ENCODE data around the gene MON1A.

MON1A gene

GRCh38 chr3:49903451-49904424 is 25.9 kb downstream of the MON1A start, which contains the start of gene MST1R:
Gene MST1R (minus strand): TSS chr3:49903873. CDS start chr3:49903609, 264 bp downstream.
- Histone ChIP-seq H3K4me2 (no peak within 1 kb of the TSS), H3K4me3 (IDR thresholded peaks at IDR 0.05; ENCODE audit: insufficient read depth, low read depth, low read length) (no peak within 1 kb of the TSS), H3K9ac (no peak within 1 kb of the TSS), H3K27me3 (ENCODE audit: insufficient read depth, low read depth) (no peaks in the 10 kb centered on the region), H3K27ac (no peak within 1 kb of the TSS), H3K36me3 (ENCODE audit: insufficient read depth) (no peaks in the 10 kb centered on the region), H4K20me1 (ENCODE audit: insufficient read depth) (no peaks in the 10 kb centered on the region), H3K79me2 (ENCODE audit: insufficient read depth, low read depth) (no peaks in the 10 kb centered on the region), H2AFZ (ENCODE audit: low read depth) (no peak within 1 kb of the TSS), H3K4me1 (ENCODE audit: low read depth, poor library complexity, severe bottlenecking) (peaks cover 13% of the 10 kb centered on the region)
- no peak for TF ChIP-seq CTCF (conservative IDR thresholded peaks at IDR 0.05; ENCODE audit: low read depth, low read length)

GRCh38 chr3:49902511-49903345 is 26.9 kb downstream of the MON1A start:
- no peak overlapping the region for H3K4me3 ChIP-seq (IDR thresholded peaks at IDR 0.05; ENCODE audit: insufficient read depth, low read depth, low read length)
- no peak overlapping the region for H2AFZ ChIP-seq (ENCODE audit: low read depth)
- H3K27me3 ChIP-seq (ENCODE audit: insufficient read depth, low read depth) = no peaks in the 10 kb centered on the region
- no peaks in the 10 kb centered on the region for H3K36me3 ChIP-seq (ENCODE audit: insufficient read depth)
- peaks cover 13% of the 10 kb centered on the region for H3K4me1 ChIP-seq (ENCODE audit: low read depth, poor library complexity, severe bottlenecking)
- no peaks in the 10 kb centered on the region for H3K79me2 ChIP-seq (ENCODE audit: insufficient read depth, low read depth)
- no peak overlapping the region for H3K9ac ChIP-seq
- TF ChIP-seq CTCF (conservative IDR thresholded peaks at IDR 0.05; ENCODE audit: low read depth, low read length) = no peak
- no peak overlapping the region; the same call in 1 of the 2 replicates for H3K4me2 ChIP-seq
- H3K27ac ChIP-seq = no peak overlapping the region
- no peaks in the 10 kb centered on the region for H4K20me1 ChIP-seq (ENCODE audit: insufficient read depth)

DNA sequence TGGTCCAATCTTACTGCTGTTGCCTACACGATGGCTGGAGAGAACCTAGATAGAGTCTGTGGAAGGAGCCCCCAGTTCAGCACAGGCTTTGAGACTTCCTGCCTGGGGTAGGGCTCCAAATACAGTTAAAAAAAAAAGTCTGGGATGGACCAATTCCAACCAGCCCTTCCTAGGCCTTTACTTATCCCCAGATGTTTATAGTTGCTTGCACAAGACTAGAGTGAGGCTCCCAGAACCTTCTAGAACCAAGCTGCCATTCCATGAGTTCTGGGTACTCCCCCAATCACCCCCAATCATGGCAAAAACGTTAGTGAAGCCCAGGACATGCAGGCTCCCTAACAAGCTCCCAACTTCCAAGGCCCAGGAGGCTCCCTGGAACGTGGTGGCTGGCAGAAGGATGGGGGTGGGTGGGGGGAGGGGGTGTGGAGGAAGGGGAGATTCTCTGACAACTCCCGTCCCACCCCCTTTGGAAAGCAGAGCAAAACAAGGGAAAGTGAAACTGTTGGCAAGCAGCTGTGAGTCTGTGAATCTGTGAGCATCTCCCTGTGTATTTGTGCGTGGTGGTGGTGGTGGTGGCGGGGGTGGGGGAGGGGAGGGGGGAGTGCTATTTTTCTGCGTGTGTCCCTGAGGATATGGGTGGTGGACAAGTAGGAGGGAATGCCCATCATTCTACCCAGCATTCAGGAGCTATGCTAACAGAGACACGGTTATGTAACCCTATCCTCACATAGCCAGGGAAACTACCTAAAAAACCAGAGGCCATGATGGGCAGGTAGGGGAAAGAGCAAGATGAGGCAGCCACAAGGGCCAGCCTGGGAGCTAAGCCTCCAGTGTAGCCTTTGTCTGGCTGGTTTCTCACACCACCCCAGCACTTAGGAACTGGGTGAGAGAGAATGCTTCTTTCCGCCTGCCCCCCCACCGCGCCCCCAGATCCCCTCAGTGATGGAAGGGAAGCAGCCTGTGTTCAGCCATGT is 28.0 kb downstream of the MON1A start:
- no peak overlapping the region for H3K4me3 ChIP-seq (IDR thresholded peaks at IDR 0.05; ENCODE audit: insufficient read depth, low read depth, low read length)
- peaks cover 13% of the 10 kb centered on the region for H3K4me1 ChIP-seq (ENCODE audit: low read depth, poor library complexity, severe bottlenecking)
- H4K20me1 ChIP-seq (ENCODE audit: insufficient read depth) = no peaks in the 10 kb centered on the region
- no peak overlapping the region for H2AFZ ChIP-seq (ENCODE audit: low read depth)
- peak overlapping the region; percentile 33; the same call in 1 of the 2 replicates for H3K4me2 ChIP-seq
- H3K79me2 ChIP-seq (ENCODE audit: insufficient read depth, low read depth) = no peaks in the 10 kb centered on the region
- no peak overlapping the region for H3K9ac ChIP-seq
- H3K27me3 ChIP-seq (ENCODE audit: insufficient read depth, low read depth) = no peaks in the 10 kb centered on the region
- no peak overlapping the region for H3K27ac ChIP-seq
- no peak for TF ChIP-seq CTCF (conservative IDR thresholded peaks at IDR 0.05; ENCODE audit: low read depth, low read length)
- H3K36me3 ChIP-seq (ENCODE audit: insufficient read depth) = no peaks in the 10 kb centered on the region

All from KMS-11 (cell line).